Fibroblast of skin of left quadriceps (primary cell): ENCODE measurements around the gene SLC12A9.
"Not testable (repeated sequence)": the region's sequence is repeated elsewhere in the genome, so short reads cannot be mapped to it uniquely, and the experiment has no call there.

Experiments
- DNase-seq, 2 experiments: peaks; one replicate each; pipeline ENCODE4 v3.0.0-alpha.2; 2013; ENCODE audit warnings: low read depth in 2 of 2

SLC12A9 gene

GRCh38 chr7:100825751-100826513 lies 26.6 kb upstream of the SLC12A9 start:
- no peak for DNase-seq

GRCh38 chr7:100826514-100827329 lies 25.8 kb upstream of the SLC12A9 start:
- no peak for DNase-seq

- DNase-seq = peak; percentile 85
These were observed 24.9 kb upstream of the SLC12A9 start, which contains the start of gene EPHB4 for GRCh38 chr7:100827330-100828226. Gene EPHB4 (minus strand): TSS chr7:100827523. CDS start chr7:100827030, 493 bp downstream.

- DNase-seq = no peak
These were observed 23.3 kb upstream of the SLC12A9 start for GRCh38 chr7:100829150-100829716.

GRCh38 chr7:100830396-100830795 lies 22.1 kb upstream of the SLC12A9 start:
- DNase-seq = no peak

GRCh38 chr7:100832281-100832633 lies 20.3 kb upstream of the SLC12A9 start:
- no peak for DNase-seq

GRCh38 chr7:100835903-100836811 lies 16.4 kb upstream of the SLC12A9 start:
- DNase-seq = no peak

GRCh38 chr7:100836812-100837098 lies 15.8 kb upstream of the SLC12A9 start:
- no peak for DNase-seq

GRCh38 chr7:100837099-100837836 lies 15.2 kb upstream of the SLC12A9 start:
- DNase-seq = peak; percentile 84 to 85

- no peak for DNase-seq
These were observed 13.2 kb upstream of the SLC12A9 start for GRCh38 chr7:100839361-100839760.

- no peak for DNase-seq
These were observed 11.9 kb upstream of the SLC12A9 start for GRCh38 chr7:100840470-100841100.

- DNase-seq = no peak
These were observed 5.2 kb upstream of the SLC12A9 start for GRCh38 chr7:100847360-100847759.

- no peak for DNase-seq
These were observed 1.8 kb downstream of the SLC12A9 start for GRCh38 chr7:100854146-100854895.

- DNase-seq = not testable (repeated sequence)
These were observed 2.4 kb downstream of the SLC12A9 start for GRCh38 chr7:100854899-100855298.

- DNase-seq = no peak
These were observed 3.0 kb downstream of the SLC12A9 start for GRCh38 chr7:100855515-100855914.

- DNase-seq = no peak
These were observed 4.4 kb downstream of the SLC12A9 start for GRCh38 chr7:100856871-100857282.

- DNase-seq = no peak
These were observed 7.3 kb downstream of the SLC12A9 start for GRCh38 chr7:100859856-100860255.

GRCh38 chr7:100860702-100861615 lies 8.4 kb downstream of the SLC12A9 start:
- DNase-seq = no peak
